Neural progenitor cell (in vitro differentiated cells): ENCODE measurements around the gene CT83. TPM values are rescaled to one million over a fixed set of nuclear protein-coding genes. Genes with fewer than 3 reads are reported as not detected.

ENCODE experiments used
- DNase-seq: peaks from one replicate; pipeline ENCODE4 v3.0.0-alpha.2; 2016; ENCODE audit warnings: low spot score
- H2AFZ ChIP-seq: fragments of 200-600 bp; sonication (generic); replicated peaks from 2 replicates; pipeline ENCODE4 v1.6.1; 2016; ENCODE audit warnings: antibody characterized with exemption
- H3F3A ChIP-seq: fragments of 200-600 bp; sonication (generic); 2 replicates; pipeline ENCODE4 v1.6.1; 2016; ENCODE audit warnings: antibody characterized with exemption, low read depth
- H3K27ac ChIP-seq: fragments of 200-600 bp; sonication (generic); 2 replicates; pipeline ENCODE4 v1.5.1; 2016; ENCODE audit warnings: mild to moderate bottlenecking
- H3K27me3 ChIP-seq: fragments of 200-600 bp; sonication (generic); 2 replicates; pipeline ENCODE4 v1.6.1; 2016; ENCODE audit warnings: mild to moderate bottlenecking, moderate library complexity
- H3K36me3 ChIP-seq: fragments of 200-600 bp; sonication (generic); 2 replicates; pipeline ENCODE4 v1.5.1; 2016
- H3K4me1 ChIP-seq: fragments of 200-600 bp; sonication (generic); 2 replicates; pipeline ENCODE4 v1.6.1; 2016; ENCODE audit warnings: mixed run types
- H3K4me2 ChIP-seq: fragments of 200-600 bp; sonication (generic); 2 replicates; pipeline ENCODE4 v1.6.1; 2016
- H3K4me3 ChIP-seq: fragments of 200-600 bp; sonication (generic); 2 replicates; pipeline ENCODE4 v1.5.1; 2016
- H3K79me2 ChIP-seq: fragments of 200-600 bp; sonication (generic); 2 replicates; pipeline ENCODE4 v1.6.1; 2016; ENCODE audit warnings: low read depth
- H3K9ac ChIP-seq: fragments of 200-600 bp; sonication (generic); 2 replicates; pipeline ENCODE4 v1.6.1; 2016
- H3K9me3 ChIP-seq: fragments of 200-600 bp; sonication (generic); 2 replicates; pipeline ENCODE4 v1.5.1; 2016; ENCODE audit warnings: low read depth
- H4K20me1 ChIP-seq: fragments of 200-600 bp; sonication (generic); 2 replicates; pipeline ENCODE4 v1.6.1; 2016; ENCODE audit warnings: low read depth
- H3K27ac Mint-ChIP-seq: 3 replicates; pipeline ENCODE4 v1.8.0; 2021; ENCODE audit warnings: mixed read lengths
- H3K27me3 Mint-ChIP-seq: 2 replicates; pipeline ENCODE4 v1.8.0; 2022; ENCODE audit warnings: low read depth, mild to moderate bottlenecking, inconsistent platforms, moderate library complexity, mixed read lengths; ENCODE audit not compliant: insufficient read depth
- H3K36me3 Mint-ChIP-seq: 3 replicates; pipeline ENCODE4 v1.8.0; 2021; ENCODE audit warnings: mixed read lengths
- H3K4me1 Mint-ChIP-seq: 3 replicates; pipeline ENCODE4 v1.8.0; 2021; ENCODE audit warnings: mixed read lengths
- H3K4me3 Mint-ChIP-seq: 3 replicates; pipeline ENCODE4 v1.8.0; 2021; ENCODE audit warnings: mild to moderate bottlenecking, moderate library complexity, mixed read lengths
- H3K9me3 Mint-ChIP-seq: 3 replicates; pipeline ENCODE4 v1.8.0; 2020; ENCODE audit warnings: mixed read lengths
- CTCF ChIP-seq: fragments of 200-600 bp; sonication (generic); IDR thresholded peaks from 2 replicates; pipeline ENCODE4 v1.5.1; 2017; ENCODE audit warnings: antibody characterized with exemption, mild to moderate bottlenecking
- EZH2 ChIP-seq: fragments of 200-600 bp; sonication (generic); IDR thresholded peaks from 2 replicates; pipeline ENCODE4 v1.6.1; 2017; ENCODE audit warnings: antibody characterized with exemption, mild to moderate bottlenecking, moderate library complexity
- EZH2phosphoT487 ChIP-seq: fragments of 200-600 bp; sonication (generic); IDR thresholded peaks from 2 replicates; pipeline ENCODE4 v1.6.1; 2017; ENCODE audit warnings: antibody characterized with exemption
- total RNA-seq: library from RNA; depleted of rRNA; stranded (reverse); fragments of >200 nt; gene quantifications from 2 replicates; pipeline ENCODE4 v1.2.3, GENCODE V29; 2015; ENCODE audit warnings: low replicate concordance

CT83 gene
- not detected in 2 replicates for total RNA-seq

GRCh38 chrX:116462822-116463221 is at the start of gene CT83:
Gene CT83 (minus strand): TSS chrX:116462976. CDS start chrX:116462856, 120 bp downstream.
- H3K27ac ChIP-seq, result no peak within 1 kb of the TSS
- DNase-seq, result no peak
- Mint-ChIP-seq H3K36me3 (no peaks in the 10 kb centered on the region), H3K4me1 (no peaks in the 10 kb centered on the region), H3K4me3 (no peak within 1 kb of the TSS), H3K27me3 (no peaks in the 10 kb centered on the region), H3K27ac (no peak within 1 kb of the TSS), H3K9me3 (no peaks in the 10 kb centered on the region)
- no peaks in the 10 kb centered on the region for H3K27me3 ChIP-seq
- H4K20me1 ChIP-seq, result no peaks in the 10 kb centered on the region
- no peak within 1 kb of the TSS for H2AFZ ChIP-seq
- no peak within 1 kb of the TSS for H3K4me3 ChIP-seq
- TF ChIP-seq EZH2phosphoT487 (no peak), EZH2 (no peak), CTCF (no peak)
- no peak within 1 kb of the TSS for H3K9ac ChIP-seq
- H3F3A ChIP-seq, result no peaks in the 10 kb centered on the region
- no peaks in the 10 kb centered on the region for H3K9me3 ChIP-seq
- H3K79me2 ChIP-seq, result no peaks in the 10 kb centered on the region
- H3K36me3 ChIP-seq, result no peaks in the 10 kb centered on the region
- H3K4me2 ChIP-seq, result no peak within 1 kb of the TSS
- no peaks in the 10 kb centered on the region for H3K4me1 ChIP-seq

GRCh38 chrX:116499780-116500179 is 37.0 kb upstream of the CT83 start:
- Histone ChIP-seq H3K9me3 (peaks cover 6% of the 10 kb centered on the region), H3K4me1 (no peaks in the 10 kb centered on the region), H3K9ac (no peak overlapping the region), H3F3A (no peaks in the 10 kb centered on the region), H3K36me3 (no peaks in the 10 kb centered on the region), H3K27me3 (no peaks in the 10 kb centered on the region), H3K27ac (no peak overlapping the region), H3K79me2 (no peaks in the 10 kb centered on the region), H4K20me1 (no peaks in the 10 kb centered on the region), H2AFZ (no peak overlapping the region), H3K4me3 (no peak overlapping the region), H3K4me2 (no peak overlapping the region)
- Mint-ChIP-seq H3K4me1 (no peaks in the 10 kb centered on the region), H3K4me3 (no peak overlapping the region), H3K27me3 (peaks cover 5% of the 10 kb centered on the region), H3K27ac (no peak overlapping the region), H3K9me3 (no peaks in the 10 kb centered on the region), H3K36me3 (no peaks in the 10 kb centered on the region)
- TF ChIP-seq CTCF (no peak), EZH2 (no peak), EZH2phosphoT487 (no peak)
- DNase-seq, result no peak

- H2AFZ ChIP-seq, result no peak overlapping the region
- H3K9me3 ChIP-seq, result peaks cover 8% of the 10 kb centered on the region
- H3K4me3 ChIP-seq, result no peak overlapping the region
- no peaks in the 10 kb centered on the region for H4K20me1 ChIP-seq
- no peak overlapping the region for H3K4me2 ChIP-seq
- no peak overlapping the region for H3K9ac ChIP-seq
- no peaks in the 10 kb centered on the region for H3K27me3 Mint-ChIP-seq
- DNase-seq, result no peak
- no peak overlapping the region for H3K4me3 Mint-ChIP-seq
- no peaks in the 10 kb centered on the region for H3K79me2 ChIP-seq
- H3K36me3 ChIP-seq, result no peaks in the 10 kb centered on the region
- no peak overlapping the region for H3K27ac Mint-ChIP-seq
- no peaks in the 10 kb centered on the region for H3K4me1 ChIP-seq
- H3K27me3 ChIP-seq, result no peaks in the 10 kb centered on the region
- no peaks in the 10 kb centered on the region for H3K4me1 Mint-ChIP-seq
- H3F3A ChIP-seq, result no peaks in the 10 kb centered on the region
- no peak overlapping the region for H3K27ac ChIP-seq
- TF ChIP-seq EZH2phosphoT487, result no peak
- no peak for TF ChIP-seq EZH2
- no peak for TF ChIP-seq CTCF
- no peaks in the 10 kb centered on the region for H3K36me3 Mint-ChIP-seq
- H3K9me3 Mint-ChIP-seq, result no peaks in the 10 kb centered on the region
These were observed 30.5 kb upstream of the CT83 start for GRCh38 chrX:116493271-116493670.
